DOHH2 (cell line): ENCODE measurements around the gene TENT4A.

Experiments used
- H3F3A ChIP-seq: fragments of 200-600 bp; sonication (generic), shearing (Covaris generic); 2 replicates; pipeline ENCODE4 v1.6.0; 2016; ENCODE audit warnings: antibody characterized with exemption, mild to moderate bottlenecking; ENCODE audit not compliant: control insufficient read depth, insufficient read depth
- H3K27ac ChIP-seq: fragments of 200-600 bp; sonication (generic); 2 replicates; pipeline ENCODE4 v1.5.1; 2014; ENCODE audit warnings: low read depth, mild to moderate bottlenecking, low read length, moderate library complexity
- H3K27me3 ChIP-seq: fragments of 200-600 bp; sonication (generic); 2 replicates; pipeline ENCODE4 v1.6.1; 2014; ENCODE audit warnings: mild to moderate bottlenecking, low read length, mixed read lengths; ENCODE audit not compliant: control insufficient read depth
- H3K36me3 ChIP-seq: fragments of 200-600 bp; sonication (generic); 2 replicates; pipeline ENCODE4 v1.6.1; 2014; ENCODE audit warnings: mild to moderate bottlenecking, low read length, moderate library complexity, mixed read lengths; ENCODE audit not compliant: control insufficient read depth
- H3K4me1 ChIP-seq: fragments of 200-600 bp; sonication (generic); 2 replicates; pipeline ENCODE4 v1.6.1; 2014; ENCODE audit warnings: mild to moderate bottlenecking, low read length, mixed read lengths; ENCODE audit not compliant: control insufficient read depth
- H3K4me2 ChIP-seq: fragments of 200-600 bp; sonication (generic); 2 replicates; pipeline ENCODE4 v1.6.0; 2014; ENCODE audit warnings: mild to moderate bottlenecking, low read length, moderate library complexity
- H3K4me3 ChIP-seq: fragments of 200-600 bp; sonication (generic); 2 replicates; pipeline ENCODE4 v1.5.1; 2014; ENCODE audit warnings: mild to moderate bottlenecking, low read length, mixed read lengths
- H3K79me2 ChIP-seq: fragments of 200-600 bp; sonication (generic); 2 replicates; pipeline ENCODE4 v1.6.1; 2014; ENCODE audit warnings: mild to moderate bottlenecking, low read length, mixed read lengths; ENCODE audit not compliant: control insufficient read depth
- H3K9me2 ChIP-seq: fragments of 200-600 bp; sonication (generic); replicated peaks from 2 replicates; pipeline ENCODE4 v1.6.1; 2014; ENCODE audit warnings: mild to moderate bottlenecking, low read length, mixed read lengths; ENCODE audit not compliant: control insufficient read depth
- H3K9me3 ChIP-seq: fragments of 200-600 bp; sonication (generic); 2 replicates; pipeline ENCODE4 v1.6.1; 2014; ENCODE audit warnings: antibody characterized with exemption, low read length, mixed read lengths; ENCODE audit not compliant: control insufficient read depth, insufficient read depth
- H4K20me1 ChIP-seq: fragments of 200-600 bp; sonication (generic); 2 replicates; pipeline ENCODE4 v1.6.0; 2014; ENCODE audit warnings: low read depth, mild to moderate bottlenecking, antibody characterized with exemption, low read length, moderate library complexity; ENCODE audit not compliant: control insufficient read depth, insufficient read depth
- EZH2phosphoT487 ChIP-seq: fragments of 200-600 bp; sonication (generic); IDR thresholded peaks from 2 replicates; pipeline ENCODE4 v1.6.1; 2017; ENCODE audit warnings: borderline replicate concordance, mild to moderate bottlenecking, antibody characterized with exemption, low read length, moderate library complexity, mixed read lengths
- TF ChIP-seq, protein P1 (sequence below): fragments of 200-600 bp; sonication (generic); IDR thresholded peaks from one replicate; pipeline ENCODE4 v1.5.1; 2014; ENCODE audit warnings: antibody characterized with exemption, mild to moderate bottlenecking, low read depth, low read length; ENCODE audit not compliant: poor library complexity, severe bottlenecking

Gene TENT4A

DNA sequence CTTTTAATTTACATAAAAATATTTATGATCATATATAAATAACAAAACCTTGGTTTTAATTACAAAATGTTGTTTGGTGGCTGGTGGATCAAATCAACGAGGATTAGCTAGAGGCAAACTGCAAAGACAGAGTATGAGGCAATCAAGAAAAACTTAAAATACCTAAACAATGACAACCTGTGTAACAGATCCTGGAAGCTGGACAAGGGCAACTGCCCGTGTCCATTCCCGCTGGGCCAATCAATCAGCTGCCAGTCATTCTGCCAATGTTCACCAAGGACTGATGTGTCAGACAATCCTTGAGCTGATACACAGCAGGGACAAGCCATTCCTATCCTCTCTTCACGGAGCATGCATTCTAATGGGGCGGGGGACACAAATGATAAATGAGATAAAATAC, 3.2 kb upstream of the TENT4A start:
- no peaks in the 10 kb centered on the region for H3K9me2 ChIP-seq
- TF ChIP-seq, protein P1, sequence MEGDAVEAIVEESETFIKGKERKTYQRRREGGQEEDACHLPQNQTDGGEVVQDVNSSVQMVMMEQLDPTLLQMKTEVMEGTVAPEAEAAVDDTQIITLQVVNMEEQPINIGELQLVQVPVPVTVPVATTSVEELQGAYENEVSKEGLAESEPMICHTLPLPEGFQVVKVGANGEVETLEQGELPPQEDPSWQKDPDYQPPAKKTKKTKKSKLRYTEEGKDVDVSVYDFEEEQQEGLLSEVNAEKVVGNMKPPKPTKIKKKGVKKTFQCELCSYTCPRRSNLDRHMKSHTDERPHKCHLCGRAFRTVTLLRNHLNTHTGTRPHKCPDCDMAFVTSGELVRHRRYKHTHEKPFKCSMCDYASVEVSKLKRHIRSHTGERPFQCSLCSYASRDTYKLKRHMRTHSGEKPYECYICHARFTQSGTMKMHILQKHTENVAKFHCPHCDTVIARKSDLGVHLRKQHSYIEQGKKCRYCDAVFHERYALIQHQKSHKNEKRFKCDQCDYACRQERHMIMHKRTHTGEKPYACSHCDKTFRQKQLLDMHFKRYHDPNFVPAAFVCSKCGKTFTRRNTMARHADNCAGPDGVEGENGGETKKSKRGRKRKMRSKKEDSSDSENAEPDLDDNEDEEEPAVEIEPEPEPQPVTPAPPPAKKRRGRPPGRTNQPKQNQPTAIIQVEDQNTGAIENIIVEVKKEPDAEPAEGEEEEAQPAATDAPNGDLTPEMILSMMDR = no peak
- no peak for TF ChIP-seq EZH2phosphoT487

DNA sequence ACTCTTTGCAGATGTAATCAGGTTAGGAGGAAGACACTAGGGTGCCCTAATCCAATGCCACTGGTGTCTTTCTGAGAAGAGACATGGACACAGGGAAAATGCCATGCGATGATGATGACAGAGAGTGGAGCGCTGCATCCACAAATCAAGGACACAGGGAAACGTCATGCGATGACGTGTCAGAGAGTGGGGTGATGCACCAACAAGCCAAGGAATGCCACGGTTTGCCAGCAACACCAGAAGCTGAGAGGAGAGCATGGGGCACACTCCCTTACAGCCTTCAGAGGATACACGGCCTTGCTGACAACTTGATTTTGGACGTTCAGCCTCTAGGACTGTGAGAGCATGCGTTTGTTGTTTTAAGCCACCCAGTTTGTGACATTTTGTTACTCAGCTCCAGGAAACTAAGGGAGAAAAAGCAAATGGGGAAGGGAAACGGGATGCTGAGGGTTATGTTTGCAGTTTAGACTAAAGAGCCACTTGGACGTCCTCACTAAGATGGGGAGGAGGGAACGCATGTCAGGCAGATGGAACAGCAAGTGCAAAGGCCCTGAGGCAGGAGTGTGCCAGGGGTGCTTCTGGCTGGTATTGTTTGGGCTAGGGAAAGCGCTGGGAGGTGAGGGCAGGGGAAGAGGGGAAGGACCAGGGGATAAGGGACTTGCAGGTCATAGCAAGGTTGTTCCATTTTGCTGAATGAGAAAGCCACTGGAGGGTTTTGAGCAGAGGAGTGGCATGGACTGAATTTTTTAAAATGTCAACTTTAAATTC, 2.5 kb upstream of the TENT4A start:
- H3K4me3 ChIP-seq = no peak overlapping the region
- H3K9me2 ChIP-seq = no peaks in the 10 kb centered on the region
- no peak overlapping the region for H3K4me2 ChIP-seq
- H3K27ac ChIP-seq = no peak overlapping the region
- H3K79me2 ChIP-seq = peaks cover 17% of the 10 kb centered on the region
- H3K4me1 ChIP-seq = peaks cover 26% of the 10 kb centered on the region
- peaks cover 6% of the 10 kb centered on the region for H4K20me1 ChIP-seq
- no peaks in the 10 kb centered on the region for H3K27me3 ChIP-seq
- H3K36me3 ChIP-seq = peaks cover 10% of the 10 kb centered on the region
- H3K9me3 ChIP-seq = no peaks in the 10 kb centered on the region
- no peak for TF ChIP-seq EZH2phosphoT487
- TF ChIP-seq, protein P1 = no peak
- peaks cover 3% of the 10 kb centered on the region; the same call in 1 of the 2 replicates for H3F3A ChIP-seq

More for the DNA sequence above, 3.2 kb upstream of the TENT4A start:
- Histone ChIP-seq H3F3A (peaks cover 3% of the 10 kb centered on the region; the same call in 1 of the 2 replicates), H3K4me1 (peaks cover 20% of the 10 kb centered on the region), H3K4me2 (no peak overlapping the region), H4K20me1 (no peaks in the 10 kb centered on the region), H3K36me3 (peaks cover 4% of the 10 kb centered on the region), H3K27me3 (no peaks in the 10 kb centered on the region), H3K9me3 (no peaks in the 10 kb centered on the region), H3K27ac (no peak overlapping the region), H3K4me3 (no peak overlapping the region), H3K79me2 (peaks cover 10% of the 10 kb centered on the region)

DNA sequence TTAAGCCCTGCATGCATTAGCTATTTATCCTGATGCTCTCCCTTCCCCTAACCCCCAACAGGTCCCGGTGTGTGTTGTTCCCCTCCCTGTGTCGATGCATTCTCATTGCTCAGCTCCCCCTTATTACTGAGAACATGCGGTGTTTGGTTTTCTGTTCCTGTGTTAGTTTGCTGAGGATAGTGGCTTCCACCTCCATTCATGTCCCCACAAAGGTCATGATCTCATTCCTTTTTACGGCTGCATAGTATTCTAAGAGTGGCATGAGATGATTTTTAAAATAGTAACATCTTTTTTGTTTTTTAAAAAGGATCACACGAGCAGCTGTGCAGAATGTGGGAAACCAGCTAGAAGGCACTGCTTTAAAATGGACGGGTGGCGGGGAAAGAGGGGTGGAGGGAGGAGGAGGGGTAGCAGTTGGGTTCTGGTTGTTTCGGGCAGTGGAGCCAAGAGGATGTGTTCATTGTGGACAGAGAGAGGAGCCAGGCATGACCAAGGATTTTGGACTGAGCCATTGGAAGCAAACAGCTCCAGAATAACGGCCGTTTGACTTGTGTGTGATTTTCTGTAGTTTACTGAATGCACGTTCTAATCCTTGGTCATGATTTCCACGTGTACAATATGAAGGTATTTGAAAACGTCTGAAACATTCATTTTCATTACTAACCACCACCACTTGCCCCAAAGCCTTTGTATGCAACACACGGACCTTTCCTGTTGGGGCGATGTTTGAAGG, 1.7 kb upstream of the TENT4A start:
- Histone ChIP-seq H3K9me2 (no peaks in the 10 kb centered on the region), H3K4me3 (peak overlapping the region; percentile 83), H3K27ac (peak overlapping the region; percentile 83), H3K36me3 (peaks cover 19% of the 10 kb centered on the region), H3K79me2 (peaks cover 25% of the 10 kb centered on the region), H3F3A (peaks cover 3% of the 10 kb centered on the region; the same call in 1 of the 2 replicates), H4K20me1 (peaks cover 15% of the 10 kb centered on the region), H3K4me2 (peak overlapping the region; percentile 93), H3K27me3 (no peaks in the 10 kb centered on the region), H3K4me1 (peaks cover 34% of the 10 kb centered on the region), H3K9me3 (no peaks in the 10 kb centered on the region)
- TF ChIP-seq, protein P1 = no peak
